SK-N-MC (cell line): ENCODE measurements around the gene CHRNA1.

ENCODE experiments used
- EZH2 ChIP-seq: fragments of 200-600 bp; sonication (generic); IDR thresholded peaks from one replicate; pipeline ENCODE4 v1.6.1; 2017; ENCODE audit warnings: antibody characterized with exemption
- FOXP2 ChIP-seq: optimal IDR thresholded peaks from 2 replicates; pipeline ENCODE3; 2011; ENCODE audit warnings: mild to moderate bottlenecking, moderate library complexity; ENCODE audit not compliant: insufficient read depth; ENCODE audit errors: extremely low read length, control extremely low read depth
- POLR2AphosphoS5 ChIP-seq: IDR thresholded peaks from 2 replicates; pipeline ENCODE4 v1.6.1; 2012; ENCODE audit warnings: mild to moderate bottlenecking, low read depth, low read length, borderline replicate concordance

DNA sequence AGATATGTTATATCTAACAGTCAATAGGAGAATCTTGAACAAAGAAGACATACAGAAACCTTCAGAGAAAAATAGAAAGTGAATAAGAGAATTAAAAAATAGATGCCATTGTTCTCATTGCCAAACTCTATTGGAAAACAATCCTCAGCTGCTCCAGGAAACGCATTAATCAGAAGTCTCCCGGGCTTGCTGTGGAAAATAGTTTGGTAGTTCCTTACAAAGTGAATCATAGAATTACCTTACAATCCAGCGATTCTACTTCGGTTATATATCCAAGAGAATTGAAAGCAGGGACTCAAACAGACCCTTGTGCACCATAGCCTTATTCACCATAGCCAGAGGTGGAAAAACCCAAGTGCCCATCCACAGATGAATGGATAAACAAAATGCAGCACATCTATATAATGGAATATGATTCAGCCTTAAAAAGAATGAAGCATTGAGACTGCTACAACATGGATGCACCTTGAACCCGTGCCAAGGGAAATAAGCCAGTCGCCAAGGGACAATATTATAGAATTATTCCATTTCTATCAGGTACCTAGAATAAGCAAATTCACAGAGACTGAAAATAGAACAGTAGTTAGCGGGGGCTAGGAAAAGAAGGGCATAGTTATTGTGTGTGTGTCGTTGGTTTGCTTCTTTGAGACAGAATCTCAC is 21.9 kb upstream of the CHRNA1 start:
- TF ChIP-seq POLR2AphosphoS5: no peak
- no peak for TF ChIP-seq EZH2
- TF ChIP-seq FOXP2: no peak
